ENCODE measurements around the gene TINAG.

DNA sequence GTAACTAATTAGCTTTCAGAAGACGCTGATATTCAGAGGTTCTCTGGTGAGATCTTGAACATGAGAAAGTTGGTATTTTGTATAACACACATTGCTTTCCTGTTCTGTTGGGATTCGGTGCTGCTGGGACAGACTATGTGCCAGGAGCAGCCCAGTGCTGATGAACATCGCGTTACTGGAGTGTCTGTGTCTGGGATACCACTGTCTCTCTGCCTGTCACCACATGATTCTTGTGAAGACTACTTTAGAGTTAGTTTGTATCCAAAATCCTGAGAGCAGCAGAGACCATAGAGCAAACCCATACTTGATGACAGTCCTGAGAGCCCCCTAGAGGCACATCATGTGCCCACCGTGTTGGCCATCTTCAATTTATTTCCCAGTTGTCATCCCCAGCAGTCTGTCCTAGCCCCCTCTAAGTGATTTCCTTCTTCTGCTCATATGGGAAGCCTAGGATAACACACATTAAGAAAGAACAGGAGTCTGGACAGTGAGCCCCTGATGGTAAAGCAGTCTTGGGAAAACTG lies 41.8 kb upstream of the TINAG start:
- TF ChIP-seq, protein P1, sequence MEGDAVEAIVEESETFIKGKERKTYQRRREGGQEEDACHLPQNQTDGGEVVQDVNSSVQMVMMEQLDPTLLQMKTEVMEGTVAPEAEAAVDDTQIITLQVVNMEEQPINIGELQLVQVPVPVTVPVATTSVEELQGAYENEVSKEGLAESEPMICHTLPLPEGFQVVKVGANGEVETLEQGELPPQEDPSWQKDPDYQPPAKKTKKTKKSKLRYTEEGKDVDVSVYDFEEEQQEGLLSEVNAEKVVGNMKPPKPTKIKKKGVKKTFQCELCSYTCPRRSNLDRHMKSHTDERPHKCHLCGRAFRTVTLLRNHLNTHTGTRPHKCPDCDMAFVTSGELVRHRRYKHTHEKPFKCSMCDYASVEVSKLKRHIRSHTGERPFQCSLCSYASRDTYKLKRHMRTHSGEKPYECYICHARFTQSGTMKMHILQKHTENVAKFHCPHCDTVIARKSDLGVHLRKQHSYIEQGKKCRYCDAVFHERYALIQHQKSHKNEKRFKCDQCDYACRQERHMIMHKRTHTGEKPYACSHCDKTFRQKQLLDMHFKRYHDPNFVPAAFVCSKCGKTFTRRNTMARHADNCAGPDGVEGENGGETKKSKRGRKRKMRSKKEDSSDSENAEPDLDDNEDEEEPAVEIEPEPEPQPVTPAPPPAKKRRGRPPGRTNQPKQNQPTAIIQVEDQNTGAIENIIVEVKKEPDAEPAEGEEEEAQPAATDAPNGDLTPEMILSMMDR (conservative IDR thresholded peaks at IDR 0.05; ENCODE audit: low read depth, low read length): peak; percentile 55
- no peak for TF ChIP-seq EZH2 (IDR thresholded peaks at IDR 0.05; ENCODE audit: borderline replicate concordance, low read depth, low read length, poor library complexity, severe bottlenecking)

Measured in A673 (cell line).